ENCODE measurements around the gene SPEN. TPM values are rescaled to one million over a fixed set of nuclear protein-coding genes. Genes with fewer than 3 reads are reported as not detected.

SPEN gene
- polyA plus RNA-seq, 1 experiment, result 4.6 TPM

DNA sequence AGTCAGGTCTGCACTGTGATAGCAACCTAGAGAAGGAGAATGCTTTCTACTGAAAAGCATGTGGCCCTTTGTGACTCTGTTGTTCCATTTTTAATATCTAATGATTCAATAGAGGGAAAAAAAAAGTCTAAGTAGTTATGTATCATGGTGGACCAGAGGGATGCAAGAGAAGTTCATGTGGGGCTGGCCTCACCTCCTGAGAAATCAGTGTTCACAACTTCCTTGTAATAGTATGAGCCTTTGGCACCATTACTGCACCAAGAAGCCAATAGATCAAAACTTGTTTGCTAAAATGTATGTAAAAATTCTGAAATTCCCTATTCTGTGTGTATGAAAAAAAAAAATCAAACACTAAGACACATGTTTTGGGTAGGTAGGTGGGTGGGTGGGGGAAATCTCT, 123.4 kb downstream of the SPEN start:
- ChIA-PET CTCF (no interaction called here), POLR2A (no interaction called here)
- no peak overlapping the region for H3K4me3 ChIP-seq (ENCODE audit: low read depth, low read length)
- no peaks in the 10 kb centered on the region for H3K27me3 ChIP-seq (ENCODE audit: control insufficient read depth, insufficient read depth, low read length)
- TF ChIP-seq, protein P1, sequence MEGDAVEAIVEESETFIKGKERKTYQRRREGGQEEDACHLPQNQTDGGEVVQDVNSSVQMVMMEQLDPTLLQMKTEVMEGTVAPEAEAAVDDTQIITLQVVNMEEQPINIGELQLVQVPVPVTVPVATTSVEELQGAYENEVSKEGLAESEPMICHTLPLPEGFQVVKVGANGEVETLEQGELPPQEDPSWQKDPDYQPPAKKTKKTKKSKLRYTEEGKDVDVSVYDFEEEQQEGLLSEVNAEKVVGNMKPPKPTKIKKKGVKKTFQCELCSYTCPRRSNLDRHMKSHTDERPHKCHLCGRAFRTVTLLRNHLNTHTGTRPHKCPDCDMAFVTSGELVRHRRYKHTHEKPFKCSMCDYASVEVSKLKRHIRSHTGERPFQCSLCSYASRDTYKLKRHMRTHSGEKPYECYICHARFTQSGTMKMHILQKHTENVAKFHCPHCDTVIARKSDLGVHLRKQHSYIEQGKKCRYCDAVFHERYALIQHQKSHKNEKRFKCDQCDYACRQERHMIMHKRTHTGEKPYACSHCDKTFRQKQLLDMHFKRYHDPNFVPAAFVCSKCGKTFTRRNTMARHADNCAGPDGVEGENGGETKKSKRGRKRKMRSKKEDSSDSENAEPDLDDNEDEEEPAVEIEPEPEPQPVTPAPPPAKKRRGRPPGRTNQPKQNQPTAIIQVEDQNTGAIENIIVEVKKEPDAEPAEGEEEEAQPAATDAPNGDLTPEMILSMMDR (IDR thresholded peaks at IDR 0.05; ENCODE audit: insufficient read depth, low read depth, low read length), result no peak
- peaks cover 10% of the 10 kb centered on the region for H3K36me3 ChIP-seq (ENCODE audit: control insufficient read depth, insufficient read depth, low read length)
- no peak for DNase-seq (ENCODE audit: low read depth)

DNA sequence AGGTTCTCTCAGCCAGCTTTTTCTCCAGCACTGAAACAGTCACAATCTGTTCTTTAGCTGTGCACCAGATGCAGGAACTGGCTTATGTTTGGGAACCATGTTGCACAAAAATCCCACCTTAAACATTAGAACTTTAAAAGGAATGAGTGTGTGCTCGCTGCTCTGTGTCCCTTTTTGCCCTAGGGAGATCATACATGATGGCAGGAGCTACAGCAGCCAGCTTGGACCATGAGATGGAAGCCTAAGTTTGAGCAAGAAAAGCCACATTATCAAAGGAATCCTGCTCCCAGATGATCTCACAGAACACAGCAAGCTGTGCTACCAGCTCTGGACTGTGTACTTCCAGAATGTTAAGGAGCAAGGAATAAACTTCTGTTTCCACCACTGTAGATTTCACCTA, 124.9 kb downstream of the SPEN start:
- TF ChIP-seq, protein P1 (IDR thresholded peaks at IDR 0.05; ENCODE audit: insufficient read depth, low read depth, low read length), result no peak
- no peaks in the 10 kb centered on the region for H3K27me3 ChIP-seq (ENCODE audit: control insufficient read depth, insufficient read depth, low read length)
- H3K4me3 ChIP-seq (ENCODE audit: low read depth, low read length), result no peak overlapping the region
- ChIA-PET CTCF (interaction anchor here (0.9 to 1.6 kb wide), 2 partner anchors 22 to 36 kb away, joined by 4 to 6 read pairs; no protein-coding TSS in a partner anchor), POLR2A (interaction anchor here (0.6 kb wide), 1 partner anchor 12 kb away, joined by 3 read pairs; no protein-coding TSS in a partner anchor)
- DNase-seq (ENCODE audit: low read depth), result no peak
- peaks cover 10% of the 10 kb centered on the region for H3K36me3 ChIP-seq (ENCODE audit: control insufficient read depth, insufficient read depth, low read length)

DNA sequence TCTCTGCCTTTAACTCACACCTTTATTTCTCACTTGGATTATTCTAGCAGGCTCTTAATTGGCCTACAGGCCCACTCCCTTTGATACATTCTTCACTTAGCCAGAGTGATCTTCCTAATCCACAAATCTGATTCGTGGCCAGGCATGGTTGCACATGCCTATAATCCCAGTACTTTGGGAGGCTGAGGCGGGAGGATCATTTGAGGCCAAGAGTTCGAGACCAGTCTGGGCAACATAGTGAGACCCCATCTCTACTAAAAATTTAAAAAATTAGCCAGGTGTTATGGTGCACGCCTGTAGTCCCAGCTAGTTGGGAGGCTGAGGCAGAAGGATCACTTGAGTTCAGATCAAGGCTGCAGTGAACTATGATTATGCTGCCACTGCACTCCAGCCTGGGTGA, 126.3 kb downstream of the SPEN start:
- H3K36me3 ChIP-seq (ENCODE audit: control insufficient read depth, insufficient read depth, low read length), result peaks cover 10% of the 10 kb centered on the region
- H3K4me3 ChIP-seq (ENCODE audit: low read depth, low read length), result no peak overlapping the region
- ChIA-PET POLR2A (interaction anchor here (0.6 kb wide), 2 partner anchors 16 to 370 kb away, joined by 3 to 6 read pairs; no protein-coding TSS in a partner anchor), CTCF (no interaction called here)
- DNase-seq (ENCODE audit: low read depth), result no peak
- TF ChIP-seq, protein P1 (IDR thresholded peaks at IDR 0.05; ENCODE audit: insufficient read depth, low read depth, low read length), result no peak
- no peaks in the 10 kb centered on the region for H3K27me3 ChIP-seq (ENCODE audit: control insufficient read depth, insufficient read depth, low read length)

DNA sequence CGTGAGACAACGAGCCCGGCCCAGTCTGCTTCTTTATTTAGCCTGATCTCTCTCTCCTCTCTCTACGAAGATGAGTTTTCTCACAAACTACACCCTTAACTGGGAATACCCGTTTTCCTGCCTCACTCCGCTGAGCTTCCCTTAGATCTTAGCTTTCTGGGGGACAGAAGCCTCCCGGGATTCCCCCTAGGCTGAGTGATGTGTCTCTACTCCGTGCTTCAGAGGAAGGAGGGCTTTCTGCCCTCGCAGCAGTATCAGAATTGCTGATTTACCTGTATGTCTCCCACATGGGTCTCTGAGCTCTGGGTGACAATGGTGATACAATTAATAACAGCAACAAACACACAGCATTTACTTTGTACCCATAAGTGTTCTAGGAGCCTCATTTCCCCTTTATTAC, 127.3 kb downstream of the SPEN start:
- ChIA-PET POLR2A (no interaction called here), CTCF (interaction anchor here (0.7 to 2.6 kb wide), 6 partner anchors 8 to 183 kb away, joined by 3 to 11 read pairs (median 6); no protein-coding TSS in a partner anchor)
- Histone ChIP-seq H3K4me3 (ENCODE audit: low read depth, low read length) (peak overlapping the region; percentile 91), H3K36me3 (ENCODE audit: control insufficient read depth, insufficient read depth, low read length) (peaks cover 8% of the 10 kb centered on the region), H3K27me3 (ENCODE audit: control insufficient read depth, insufficient read depth, low read length) (no peaks in the 10 kb centered on the region)
- DNase-seq (ENCODE audit: low read depth), result no peak
- TF ChIP-seq, protein P1 (IDR thresholded peaks at IDR 0.05; ENCODE audit: insufficient read depth, low read depth, low read length), result no peak

DNA sequence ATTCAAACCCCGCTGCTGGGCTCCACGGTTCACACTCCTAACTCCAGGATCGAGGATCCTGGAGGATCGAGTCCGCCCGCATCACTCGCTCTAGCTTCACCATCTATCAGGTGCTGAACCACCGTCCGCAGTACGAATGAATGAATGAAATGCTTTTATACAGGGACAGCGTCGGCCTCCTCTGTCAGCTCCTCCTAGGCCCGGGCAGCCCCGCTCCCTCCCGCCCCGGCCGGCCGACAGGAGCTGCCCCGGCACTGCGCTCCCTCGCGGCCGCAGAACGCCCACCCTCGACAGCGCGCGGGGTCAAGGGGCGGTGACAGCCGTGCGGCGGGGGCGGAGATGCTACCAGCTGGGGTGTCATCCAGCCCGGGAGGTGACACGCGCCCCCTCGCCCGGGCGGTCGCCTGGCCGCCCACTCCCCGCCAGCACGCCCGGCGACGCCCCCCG, 127.9 kb downstream of the SPEN start:
- peaks cover 8% of the 10 kb centered on the region for H3K36me3 ChIP-seq (ENCODE audit: control insufficient read depth, insufficient read depth, low read length)
- TF ChIP-seq, protein P1 (IDR thresholded peaks at IDR 0.05; ENCODE audit: insufficient read depth, low read depth, low read length), result no peak; the same call in 1 of the 2 replicates
- H3K4me3 ChIP-seq (ENCODE audit: low read depth, low read length), result peak overlapping the region; percentile 91
- CTCF ChIA-PET, result interaction anchor here (1.0 to 2.6 kb wide), 8 partner anchors 9 to 183 kb away, joined by 3 to 11 read pairs (median 4); no protein-coding TSS in a partner anchor
- DNase-seq (ENCODE audit: low read depth), result no peak
- no peaks in the 10 kb centered on the region for H3K27me3 ChIP-seq (ENCODE audit: control insufficient read depth, insufficient read depth, low read length)
- POLR2A ChIA-PET, result no interaction called here
